ENCODE results near the gene S100A1. TPM values are rescaled to one million over a fixed set of nuclear protein-coding genes. Genes with fewer than 3 reads are reported as not detected.

Gene S100A1
- total RNA-seq, 1 experiment from 2014 or later, result 0.46 TPM

DNA sequence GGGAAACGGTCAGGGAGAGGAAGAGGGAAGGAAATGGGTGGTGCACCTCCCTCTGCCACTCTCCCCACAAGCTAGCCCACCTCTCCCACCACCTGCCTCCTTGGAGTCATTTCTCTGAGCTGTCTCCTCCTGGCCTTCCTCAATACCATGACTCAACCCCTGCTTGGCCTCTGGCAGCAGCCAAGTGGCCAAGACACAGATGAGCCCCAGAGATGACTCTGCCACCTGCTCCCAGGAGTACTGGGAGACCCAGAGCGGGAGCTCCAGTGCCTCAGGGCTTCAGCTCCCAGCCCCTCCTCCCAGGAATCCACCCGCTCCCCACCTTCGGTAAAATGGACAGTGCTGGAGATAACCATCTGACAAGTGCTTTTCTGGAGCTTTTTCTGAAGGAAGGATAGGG lies 17.9 kb upstream of the S100A1 start:
- peak; percentile 65 to 85 for DNase-seq
- peaks cover 66% of the 10 kb centered on the region for H3K4me1 ChIP-seq (replicated peaks; ENCODE audit: insufficient read depth)

DNA sequence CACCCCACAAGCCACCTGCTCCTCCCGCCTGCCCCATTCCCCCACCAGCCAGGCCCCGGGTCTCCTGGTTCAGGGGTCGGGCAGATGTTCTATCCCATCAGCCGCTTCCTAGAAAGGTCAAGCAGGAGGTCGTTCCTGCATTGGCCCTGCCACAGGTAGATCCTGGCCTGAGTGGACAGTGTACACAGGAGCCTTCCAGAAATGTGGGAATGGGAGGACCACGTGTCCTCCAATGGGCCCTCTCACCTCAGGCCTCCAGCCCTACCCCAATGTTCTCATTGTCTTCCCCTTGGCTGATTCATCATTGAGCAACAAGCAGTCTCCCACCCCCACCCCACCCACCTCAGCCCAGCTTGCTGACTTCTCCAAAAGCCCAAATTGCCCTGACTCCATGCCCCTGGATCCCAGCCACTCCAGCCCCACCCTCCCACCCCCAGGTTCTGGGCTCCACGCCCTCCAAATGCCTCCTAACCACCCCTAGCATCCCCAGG lies 17.4 kb upstream of the S100A1 start:
- intact Hi-C loops (cut with micrococcal nuclease; ENCODE audit: unreplicated experiment), result no loop called here
- BruUV-seq (replicated peaks), result no TSS peak
- H3K27ac ChIP-seq, result peak overlapping the region; percentile 96
- H3K9me2 ChIP-seq (ENCODE audit: insufficient read depth), result no peaks in the 10 kb centered on the region
- no peak overlapping the region for H2AFZ ChIP-seq
- CTCF ChIA-PET, result interaction anchor here (0.6 to 2.6 kb wide), 2 partner anchors 16 to 24 kb away, joined by 5 to 19 read pairs; partner anchors contain the start of gene S100A13
- peaks cover 59% of the 10 kb centered on the region for H3F3A ChIP-seq (ENCODE audit: insufficient read depth, low read depth)
- TF ChIP-seq CTCF (conservative IDR thresholded peaks at IDR 0.05) (no peak), EZH2 (IDR thresholded peaks at IDR 0.05; ENCODE audit: low read depth) (no peak)
- peak overlapping the region; percentile 84 for H3K4me2 ChIP-seq
- POLR2A ChIA-PET (ENCODE audit: unreplicated experiment), result interaction anchor here (0.6 to 1.6 kb wide), 6 partner anchors 16 to 1663 kb away, joined by 4 to 16 read pairs (median 6); partner anchors contain the start of gene S100A13
- H3K79me2 ChIP-seq (ENCODE audit: low read depth), result peaks cover 69% of the 10 kb centered on the region
- H4K20me1 ChIP-seq (ENCODE audit: insufficient read depth), result no peaks in the 10 kb centered on the region
- DNase-seq, result peak; percentile 46 to 61
- no peaks in the 10 kb centered on the region for H3K27me3 ChIP-seq (ENCODE audit: insufficient read depth, low read depth)
- H3K4me3 ChIP-seq, result peak overlapping the region; percentile 89; the same call in 1 of the 2 replicates
- no peaks in the 10 kb centered on the region for H3K9me3 ChIP-seq (ENCODE audit: insufficient read depth, low read depth)
- peaks cover 71% of the 10 kb centered on the region for H3K4me1 ChIP-seq (replicated peaks; ENCODE audit: insufficient read depth)
- peaks cover 20% of the 10 kb centered on the region for H3K36me3 ChIP-seq (ENCODE audit: low read depth)

More for the DNA sequence above, 17.9 kb upstream of the S100A1 start:
- Histone ChIP-seq H3K4me2 (peak overlapping the region; percentile 84), H2AFZ (no peak overlapping the region), H4K20me1 (ENCODE audit: insufficient read depth) (no peaks in the 10 kb centered on the region), H3K9me3 (ENCODE audit: insufficient read depth, low read depth) (no peaks in the 10 kb centered on the region), H3K4me3 (peak overlapping the region; percentile 56), H3K9me2 (ENCODE audit: insufficient read depth) (no peaks in the 10 kb centered on the region), H3K79me2 (ENCODE audit: low read depth) (peaks cover 63% of the 10 kb centered on the region), H3K27ac (peak overlapping the region; percentile 96), H3F3A (ENCODE audit: insufficient read depth, low read depth) (peaks cover 64% of the 10 kb centered on the region), H3K27me3 (ENCODE audit: insufficient read depth, low read depth) (no peaks in the 10 kb centered on the region), H3K36me3 (ENCODE audit: low read depth) (peaks cover 20% of the 10 kb centered on the region)
- POLR2A ChIA-PET (ENCODE audit: unreplicated experiment), result interaction anchor here (0.6 to 1.6 kb wide), 5 partner anchors 17 to 1663 kb away, joined by 4 to 16 read pairs (median 6); partner anchors contain the start of gene S100A13
- no TSS peak for BruUV-seq (replicated peaks)
- TF ChIP-seq EZH2 (IDR thresholded peaks at IDR 0.05; ENCODE audit: low read depth) (no peak), CTCF (conservative IDR thresholded peaks at IDR 0.05) (no peak)
- CTCF ChIA-PET, result interaction anchor here (0.5 kb wide), 1 partner anchor 1583 kb away, joined by 5 read pairs; no protein-coding TSS in a partner anchor
- intact Hi-C loops (cut with micrococcal nuclease; ENCODE audit: unreplicated experiment), result no loop called here

- Histone ChIP-seq H3F3A (ENCODE audit: insufficient read depth, low read depth) (peaks cover 55% of the 10 kb centered on the region), H3K9me3 (ENCODE audit: insufficient read depth, low read depth) (no peaks in the 10 kb centered on the region), H3K4me1 (replicated peaks; ENCODE audit: insufficient read depth) (peaks cover 74% of the 10 kb centered on the region), H3K79me2 (ENCODE audit: low read depth) (peaks cover 71% of the 10 kb centered on the region), H4K20me1 (ENCODE audit: insufficient read depth) (no peaks in the 10 kb centered on the region), H3K9me2 (ENCODE audit: insufficient read depth) (no peaks in the 10 kb centered on the region), H3K36me3 (ENCODE audit: low read depth) (peaks cover 19% of the 10 kb centered on the region), H3K27me3 (ENCODE audit: insufficient read depth, low read depth) (no peaks in the 10 kb centered on the region), H3K4me2 (peak overlapping the region; percentile 84), H3K4me3 (peak overlapping the region; percentile 89), H2AFZ (no peak overlapping the region), H3K27ac (peak overlapping the region; percentile 78)
- no peak for TF ChIP-seq CTCF (conservative IDR thresholded peaks at IDR 0.05)
- TF ChIP-seq EZH2 (IDR thresholded peaks at IDR 0.05; ENCODE audit: low read depth), result no peak
- DNase-seq, result no peak
- POLR2A ChIA-PET (ENCODE audit: unreplicated experiment), result interaction anchor here (0.6 to 0.7 kb wide), 2 partner anchors 23 to 45 kb away, joined by 4 to 8 read pairs; partner anchors contain the start of gene CHTOP
- intact Hi-C loops (cut with micrococcal nuclease; ENCODE audit: unreplicated experiment), result no loop called here
- BruUV-seq (replicated peaks), result no TSS peak
- CTCF ChIA-PET, result interaction anchor here (0.6 to 2.6 kb wide), 2 partner anchors 16 to 23 kb away, joined by 5 to 19 read pairs; partner anchors contain the start of gene S100A13
Observed at GRCh38 chr1:153611356-153611755, 16.9 kb upstream of the S100A1 start.

Measured in PC-9 (cell line).